GM23338 (cell line): ENCODE results near the gene RASA3. TPM values are rescaled to one million over a fixed set of nuclear protein-coding genes. Genes with fewer than 3 reads are reported as not detected.

Experiments
- ATAC-seq: fragments of 200-7000 bp; cut with Tn5 transposase; 3 replicates; pipeline ENCODE4 v1.9.1; 2020
- DNase-seq: peaks from one replicate; pipeline ENCODE4 v3.0.0-alpha.2; 2015; ENCODE audit warnings: low spot score
- H2AFZ ChIP-seq: fragments of 200-600 bp; sonication (generic); 2 replicates; pipeline ENCODE4 v1.8.0; 2016; ENCODE audit warnings: antibody characterized with exemption, mild to moderate bottlenecking, moderate library complexity
- H3F3A ChIP-seq: fragments of 200-600 bp; sonication (generic); replicated peaks from 2 replicates; pipeline ENCODE4 v1.8.0; 2017; ENCODE audit warnings: antibody characterized with exemption, mixed run types, low read depth
- H3K27ac ChIP-seq: fragments of 200-600 bp; sonication (generic); 2 replicates; pipeline ENCODE4 v1.6.1; 2016; ENCODE audit warnings: low read depth
- H3K27me3 ChIP-seq: fragments of 200-600 bp; sonication (generic); 2 replicates; pipeline ENCODE4 v1.8.0; 2016; ENCODE audit warnings: mild to moderate bottlenecking, mixed run types, moderate library complexity; ENCODE audit not compliant: insufficient read depth
- H3K36me3 ChIP-seq: fragments of 200-600 bp; sonication (generic); 2 replicates; pipeline ENCODE4 v1.8.0; 2016; ENCODE audit warnings: mild to moderate bottlenecking; ENCODE audit not compliant: insufficient read depth
- H3K4me1 ChIP-seq: fragments of 200-600 bp; sonication (generic); 2 replicates; pipeline ENCODE4 v1.8.0; 2016; ENCODE audit warnings: mild to moderate bottlenecking, moderate library complexity; ENCODE audit not compliant: insufficient read depth
- H3K4me2 ChIP-seq: fragments of 200-600 bp; sonication (generic); 2 replicates; pipeline ENCODE4 v1.7.1; 2017; ENCODE audit warnings: mixed run types
- H3K4me3 ChIP-seq: fragments of 200-600 bp; sonication (generic); 2 replicates; pipeline ENCODE4 v1.6.1; 2016; ENCODE audit warnings: mixed run types
- H3K79me2 ChIP-seq: fragments of 200-600 bp; sonication (generic); replicated peaks from 2 replicates; pipeline ENCODE4 v1.8.0; 2017; ENCODE audit warnings: mild to moderate bottlenecking; ENCODE audit not compliant: insufficient read depth
- H3K9me2 ChIP-seq: fragments of 200-600 bp; sonication (generic); 2 replicates; pipeline ENCODE4 v1.8.0; 2017; ENCODE audit not compliant: insufficient read depth
- H4K20me1 ChIP-seq: fragments of 200-600 bp; sonication (generic); replicated peaks from 2 replicates; pipeline ENCODE4 v1.8.0; 2017; ENCODE audit warnings: mild to moderate bottlenecking; ENCODE audit not compliant: insufficient read depth
- H3K27ac Mint-ChIP-seq: 2 replicates; pipeline ENCODE4 v1.8.0; 2020; ENCODE audit warnings: inconsistent platforms, mild to moderate bottlenecking, moderate library complexity, mixed read lengths
- H3K27me3 Mint-ChIP-seq: 3 replicates; pipeline ENCODE4 v1.8.0; 2022; ENCODE audit warnings: low read depth, mild to moderate bottlenecking, moderate library complexity, mixed read lengths, inconsistent platforms; ENCODE audit not compliant: insufficient read depth, poor library complexity
- H3K36me3 Mint-ChIP-seq: 3 replicates; pipeline ENCODE4 v1.8.0; 2021; ENCODE audit warnings: low read depth, mild to moderate bottlenecking, inconsistent platforms, moderate library complexity, mixed read lengths
- H3K4me1 Mint-ChIP-seq: 3 replicates; pipeline ENCODE4 v1.8.0; 2020; ENCODE audit warnings: mild to moderate bottlenecking, inconsistent platforms, mixed read lengths
- H3K4me3 Mint-ChIP-seq: 3 replicates; pipeline ENCODE4 v1.8.0; 2021; ENCODE audit warnings: moderate library complexity, mild to moderate bottlenecking, inconsistent platforms, mixed read lengths
- H3K9me3 Mint-ChIP-seq: 3 replicates; pipeline ENCODE4 v1.8.0; 2020; ENCODE audit warnings: moderate library complexity, mild to moderate bottlenecking, inconsistent platforms, mixed read lengths
- ETS1 ChIP-seq: IDR thresholded peaks from 2 replicates; pipeline ENCODE4 v1.6.1; 2016; ENCODE audit warnings: antibody characterized with exemption
- EZH2 ChIP-seq: fragments of 200-600 bp; sonication (generic); IDR thresholded peaks from one replicate; pipeline ENCODE4 v1.8.0; 2017; ENCODE audit warnings: antibody characterized with exemption, mild to moderate bottlenecking, low read depth; ENCODE audit not compliant: unreplicated experiment
- JUNB ChIP-seq: IDR thresholded peaks from one replicate; pipeline ENCODE4 v1.6.1; 2016; ENCODE audit warnings: antibody characterized with exemption; ENCODE audit not compliant: unreplicated experiment
- ZNF114 ChIP-seq: fragments of 250-450 bp; sonication (Bioruptor Pico); IDR thresholded peaks from 2 replicates; pipeline ENCODE4 v1.5.0; 2020; ENCODE audit warnings: mild to moderate bottlenecking, moderate library complexity
- ZNF331 ChIP-seq: fragments of 250-450 bp; sonication (Bioruptor Pico); IDR thresholded peaks from 2 replicates; pipeline ENCODE4 v1.5.0; 2020; ENCODE audit warnings: low read depth, mild to moderate bottlenecking, moderate library complexity
- ZNF462 ChIP-seq: fragments of 250-450 bp; sonication (Bioruptor Pico); IDR thresholded peaks from 2 replicates; pipeline ENCODE4 v1.5.0; 2020; ENCODE audit warnings: mild to moderate bottlenecking, moderate library complexity
- polyA plus RNA-seq: library from polyadenylated mRNA; unstranded; fragments of >200 nt; fragmentation: Nextera tagmentation; extraction: Ambion mirVana; gene quantifications from 2 replicates; pipeline ENCODE4 v1.2.1, GENCODE V29; 2016
- total RNA-seq: library from RNA; depleted of rRNA; stranded (reverse); fragments of >200 nt; shearing (Covaris generic); gene quantifications from 2 replicates; pipeline ENCODE4 v1.2.3, GENCODE V29; 2014

The RASA3 gene
- total and polyA plus RNA-seq, 2 experiments from 2014 or later = 11.2 to 20.7 TPM

- Mint-ChIP-seq H3K9me3 (no peaks in the 10 kb centered on the region; the same call in 2 of the 3 replicates), H3K27me3 (peaks cover 19% of the 10 kb centered on the region), H3K36me3 (no peaks in the 10 kb centered on the region), H3K4me3 (no peak overlapping the region), H3K27ac (0 out of 2 replicates have a peak overlapping the region, but pooled peaks have one; percentile 61), H3K4me1 (peaks cover 14% of the 10 kb centered on the region)
- no peak overlapping the region for H3K27ac ChIP-seq
- H3K4me1 ChIP-seq = 0 out of 2 replicates have a peak, but pooled peaks cover 8% of the 10 kb centered on the region
- no peak for DNase-seq
- H3K4me2 ChIP-seq = no peak overlapping the region
- ATAC-seq = no peak
- TF ChIP-seq EZH2 = no peak
- no peak for TF ChIP-seq ZNF331
- no peak for TF ChIP-seq JUNB
- no peaks in the 10 kb centered on the region for H3K27me3 ChIP-seq
- H4K20me1 ChIP-seq = no peaks in the 10 kb centered on the region; the same call in 1 of the 2 replicates
- peaks cover 13% of the 10 kb centered on the region for H3K79me2 ChIP-seq
- H3K36me3 ChIP-seq = no peaks in the 10 kb centered on the region
- H3K9me2 ChIP-seq = no peaks in the 10 kb centered on the region
- peaks cover 6% of the 10 kb centered on the region for H3F3A ChIP-seq
- no peak overlapping the region for H2AFZ ChIP-seq
- no peak overlapping the region for H3K4me3 ChIP-seq
These were observed 72.2 kb downstream of the RASA3 start for GRCh38 chr13:114059946-114060860.

GRCh38 chr13:114059428-114059827, 73.0 kb downstream of the RASA3 start:
- no peak for TF ChIP-seq ZNF331
- DNase-seq = no peak
- H3F3A ChIP-seq = peaks cover 4% of the 10 kb centered on the region
- Mint-ChIP-seq H3K27me3 (peaks cover 15% of the 10 kb centered on the region), H3K9me3 (no peaks in the 10 kb centered on the region; the same call in 2 of the 3 replicates), H3K4me1 (peaks cover 10% of the 10 kb centered on the region; the same call in 2 of the 3 replicates), H3K36me3 (no peaks in the 10 kb centered on the region; the same call in 2 of the 3 replicates), H3K4me3 (no peak overlapping the region), H3K27ac (no peak overlapping the region)
- no peak overlapping the region for H3K4me2 ChIP-seq
- H3K9me2 ChIP-seq = no peaks in the 10 kb centered on the region
- peaks cover 11% of the 10 kb centered on the region for H3K79me2 ChIP-seq
- no peak overlapping the region for H3K4me3 ChIP-seq
- H4K20me1 ChIP-seq = no peaks in the 10 kb centered on the region; the same call in 1 of the 2 replicates
- H3K36me3 ChIP-seq = no peaks in the 10 kb centered on the region
- H3K4me1 ChIP-seq = 0 out of 2 replicates have a peak, but pooled peaks cover under 1% of the 10 kb centered on the region
- ATAC-seq = no peak
- no peak overlapping the region for H2AFZ ChIP-seq
- no peaks in the 10 kb centered on the region for H3K27me3 ChIP-seq
- H3K27ac ChIP-seq = no peak overlapping the region

- H3K4me1 Mint-ChIP-seq = peaks cover 6% of the 10 kb centered on the region
- DNase-seq (no peak), ATAC-seq (no peak)
- Histone ChIP-seq H3K9me2 (no peaks in the 10 kb centered on the region), H3K36me3 (no peaks in the 10 kb centered on the region), H3K27ac (no peak overlapping the region), H3F3A (peaks cover 4% of the 10 kb centered on the region), H4K20me1 (peaks cover 6% of the 10 kb centered on the region; the same call in 1 of the 2 replicates), H2AFZ (no peak overlapping the region), H3K4me3 (no peak overlapping the region), H3K4me2 (no peak overlapping the region), H3K79me2 (peaks cover under 1% of the 10 kb centered on the region), H3K27me3 (no peaks in the 10 kb centered on the region), H3K4me1 (no peaks in the 10 kb centered on the region)
- H3K27ac Mint-ChIP-seq = no peak overlapping the region
- peaks cover 14% of the 10 kb centered on the region for H3K27me3 Mint-ChIP-seq
- H3K4me3 Mint-ChIP-seq = no peak overlapping the region
- no peaks in the 10 kb centered on the region; the same call in 2 of the 3 replicates for H3K9me3 Mint-ChIP-seq
- no peaks in the 10 kb centered on the region; the same call in 2 of the 3 replicates for H3K36me3 Mint-ChIP-seq
- no peak for TF ChIP-seq ZNF114 (CRISPR knock-in tag)
- no peak for TF ChIP-seq ZNF462 (CRISPR knock-in tag)
- TF ChIP-seq ZNF331 = no peak
- no peak for TF ChIP-seq ETS1
These were observed 74.2 kb downstream of the RASA3 start for GRCh38 chr13:114058051-114058867.
